Measurements from ENCODE around the gene SNURF. TPM values are rescaled to one million over a fixed set of nuclear protein-coding genes. Genes with fewer than 3 reads are reported as not detected.

Gene SNURF
- total and polyA plus RNA-seq, 4 donors, result 2.7 to 13.7 (median 4.4) TPM

GRCh38 chr15:24944954-24945353 is 9.8 kb upstream of the SNURF start (continued):
- TF ChIP-seq GABPA (IDR thresholded peaks at IDR 0.05 in 1 of 2, conservative IDR thresholded peaks at IDR 0.05 in 1 of 2), result no peak

- no peak for TF ChIP-seq JUND (IDR thresholded peaks at IDR 0.05)
- no peak for TF ChIP-seq HNF4A (conservative IDR thresholded peaks at IDR 0.05)
- TF ChIP-seq, protein P1, sequence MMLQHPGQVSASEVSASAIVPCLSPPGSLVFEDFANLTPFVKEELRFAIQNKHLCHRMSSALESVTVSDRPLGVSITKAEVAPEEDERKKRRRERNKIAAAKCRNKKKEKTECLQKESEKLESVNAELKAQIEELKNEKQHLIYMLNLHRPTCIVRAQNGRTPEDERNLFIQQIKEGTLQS (IDR thresholded peaks at IDR 0.05), result no peak
- TF ChIP-seq, protein P2, sequence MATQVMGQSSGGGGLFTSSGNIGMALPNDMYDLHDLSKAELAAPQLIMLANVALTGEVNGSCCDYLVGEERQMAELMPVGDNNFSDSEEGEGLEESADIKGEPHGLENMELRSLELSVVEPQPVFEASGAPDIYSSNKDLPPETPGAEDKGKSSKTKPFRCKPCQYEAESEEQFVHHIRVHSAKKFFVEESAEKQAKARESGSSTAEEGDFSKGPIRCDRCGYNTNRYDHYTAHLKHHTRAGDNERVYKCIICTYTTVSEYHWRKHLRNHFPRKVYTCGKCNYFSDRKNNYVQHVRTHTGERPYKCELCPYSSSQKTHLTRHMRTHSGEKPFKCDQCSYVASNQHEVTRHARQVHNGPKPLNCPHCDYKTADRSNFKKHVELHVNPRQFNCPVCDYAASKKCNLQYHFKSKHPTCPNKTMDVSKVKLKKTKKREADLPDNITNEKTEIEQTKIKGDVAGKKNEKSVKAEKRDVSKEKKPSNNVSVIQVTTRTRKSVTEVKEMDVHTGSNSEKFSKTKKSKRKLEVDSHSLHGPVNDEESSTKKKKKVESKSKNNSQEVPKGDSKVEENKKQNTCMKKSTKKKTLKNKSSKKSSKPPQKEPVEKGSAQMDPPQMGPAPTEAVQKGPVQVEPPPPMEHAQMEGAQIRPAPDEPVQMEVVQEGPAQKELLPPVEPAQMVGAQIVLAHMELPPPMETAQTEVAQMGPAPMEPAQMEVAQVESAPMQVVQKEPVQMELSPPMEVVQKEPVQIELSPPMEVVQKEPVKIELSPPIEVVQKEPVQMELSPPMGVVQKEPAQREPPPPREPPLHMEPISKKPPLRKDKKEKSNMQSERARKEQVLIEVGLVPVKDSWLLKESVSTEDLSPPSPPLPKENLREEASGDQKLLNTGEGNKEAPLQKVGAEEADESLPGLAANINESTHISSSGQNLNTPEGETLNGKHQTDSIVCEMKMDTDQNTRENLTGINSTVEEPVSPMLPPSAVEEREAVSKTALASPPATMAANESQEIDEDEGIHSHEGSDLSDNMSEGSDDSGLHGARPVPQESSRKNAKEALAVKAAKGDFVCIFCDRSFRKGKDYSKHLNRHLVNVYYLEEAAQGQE (IDR thresholded peaks at IDR 0.05), result no peak
- TF ChIP-seq, protein P3, sequence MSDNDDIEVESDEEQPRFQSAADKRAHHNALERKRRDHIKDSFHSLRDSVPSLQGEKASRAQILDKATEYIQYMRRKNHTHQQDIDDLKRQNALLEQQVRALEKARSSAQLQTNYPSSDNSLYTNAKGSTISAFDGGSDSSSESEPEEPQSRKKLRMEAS (IDR thresholded peaks at IDR 0.05), result no peak
- no peak for TF ChIP-seq GABPA (IDR thresholded peaks at IDR 0.05 in 1 of 2, conservative IDR thresholded peaks at IDR 0.05 in 1 of 2)
- no peak overlapping the region for H3K4me3 ChIP-seq (ENCODE audit: low read depth in 1 of 3, low read length in 3 of 3)
- no peak overlapping the region for H3K9ac ChIP-seq (ENCODE audit: low read depth in 1 of 2, low read length in 2 of 2)
- no peaks in the 10 kb centered on the region for H3K4me1 ChIP-seq (ENCODE audit: control insufficient read depth in 4 of 4, insufficient read depth in 4 of 4, low read length in 3 of 4)
- no peaks in the 10 kb centered on the region for H3K36me3 ChIP-seq (ENCODE audit: control insufficient read depth in 4 of 4, insufficient read depth in 3 of 4, low read depth in 1 of 4, low read length in 3 of 4)
- H3K9me3 ChIP-seq (ENCODE audit: control insufficient read depth in 4 of 4, low read length in 3 of 4), result peaks cover 0 to 3% (median 0%) of the 10 kb centered on the region in 4 donors
- no peak overlapping the region for H3K27ac ChIP-seq (ENCODE audit: low read depth in 1 of 2, low read length in 2 of 2)
- DNase-seq (ENCODE audit: low spot score), result no peak
- no peaks in the 10 kb centered on the region for H3K27me3 ChIP-seq (ENCODE audit: control insufficient read depth in 4 of 4, insufficient read depth in 4 of 4, low read length in 3 of 4)
- 83% methylated on average over 1 of the region's 1 CpG for WGBS
Observed at GRCh38 chr15:24945711-24946110, 9.1 kb upstream of the SNURF start.

GRCh38 chr15:24948495-24948894 is 6.3 kb upstream of the SNURF start:
- Histone ChIP-seq H3K4me1 (ENCODE audit: control insufficient read depth in 4 of 4, insufficient read depth in 4 of 4, low read length in 3 of 4) (no peaks in the 10 kb centered on the region), H3K4me3 (ENCODE audit: low read depth in 1 of 3, low read length in 3 of 3) (no peak overlapping the region), H3K27ac (ENCODE audit: low read depth in 1 of 2, low read length in 2 of 2) (no peak overlapping the region), H3K36me3 (ENCODE audit: control insufficient read depth in 4 of 4, insufficient read depth in 3 of 4, low read depth in 1 of 4, low read length in 3 of 4) (no peaks in the 10 kb centered on the region), H3K9ac (ENCODE audit: low read depth in 1 of 2, low read length in 2 of 2) (no peak overlapping the region), H3K27me3 (ENCODE audit: control insufficient read depth in 4 of 4, insufficient read depth in 4 of 4, low read length in 3 of 4) (no peaks in the 10 kb centered on the region), H3K9me3 (ENCODE audit: control insufficient read depth in 4 of 4, low read length in 3 of 4) (no peaks in the 10 kb centered on the region)
- DNase-seq (ENCODE audit: low spot score), result no peak
- TF ChIP-seq HNF4G (IDR thresholded peaks at IDR 0.05) (no peak), SP1 (IDR thresholded peaks at IDR 0.05) (no peak), EGR1 (IDR thresholded peaks at IDR 0.05; ENCODE audit: low read depth in 2 of 2) (no peak), JUND (IDR thresholded peaks at IDR 0.05) (no peak), TAF1 (conservative IDR thresholded peaks at IDR 0.05) (no peak)
- 65% methylated on average over 3 of the region's 3 CpGs for WGBS

DNA sequence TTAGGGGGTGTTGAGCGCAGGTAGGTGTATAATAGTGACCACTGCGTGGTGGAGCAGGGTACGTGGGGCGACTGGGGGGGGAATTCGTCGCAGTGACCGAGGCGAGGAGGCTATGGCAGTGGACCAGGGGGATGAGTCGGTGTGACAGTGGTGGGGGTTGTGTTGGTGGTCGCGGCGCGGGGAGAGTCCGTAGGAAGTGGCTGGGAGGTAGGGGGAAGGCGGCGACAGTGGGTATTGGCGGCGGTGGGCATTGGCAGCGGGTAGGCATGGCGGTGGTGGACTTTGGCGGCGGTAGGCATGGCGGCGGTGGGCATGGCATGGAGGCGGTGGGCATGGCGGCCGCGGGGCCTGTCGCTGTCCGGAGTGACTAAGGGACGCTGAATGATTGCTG is 739 bp downstream of the SNURF start:
- TF ChIP-seq JUND (IDR thresholded peaks at IDR 0.05), result no peak
- no peak for TF ChIP-seq EGR1 (IDR thresholded peaks at IDR 0.05; ENCODE audit: low read depth in 2 of 2)
- TF ChIP-seq, protein P3 (IDR thresholded peaks at IDR 0.05), result no peak
- no peak for TF ChIP-seq RXRA (IDR thresholded peaks at IDR 0.05)
- no peak for TF ChIP-seq ZBTB33 (IDR thresholded peaks at IDR 0.05)
- TF ChIP-seq, protein P2 (IDR thresholded peaks at IDR 0.05), result no peak
- no peak for TF ChIP-seq FOXA2 (IDR thresholded peaks at IDR 0.05)
- no peak for TF ChIP-seq SP1 (IDR thresholded peaks at IDR 0.05)
- TF ChIP-seq TAF1 (conservative IDR thresholded peaks at IDR 0.05), result no peak
- Histone ChIP-seq H3K9me3 (ENCODE audit: control insufficient read depth in 4 of 4, low read length in 3 of 4) (no peaks in the 10 kb centered on the region), H3K4me3 (ENCODE audit: low read depth in 1 of 3, low read length in 3 of 3) (peak overlapping the region; percentile 52 to 93 (median 92)), H3K27me3 (ENCODE audit: control insufficient read depth in 4 of 4, insufficient read depth in 4 of 4, low read length in 3 of 4) (no peaks in the 10 kb centered on the region), H3K9ac (ENCODE audit: low read depth in 1 of 2, low read length in 2 of 2) (peak overlapping the region; percentile 62 to 84), H3K36me3 (ENCODE audit: control insufficient read depth in 4 of 4, insufficient read depth in 3 of 4, low read depth in 1 of 4, low read length in 3 of 4) (no peaks in the 10 kb centered on the region), H3K4me1 (ENCODE audit: control insufficient read depth in 4 of 4, insufficient read depth in 4 of 4, low read length in 3 of 4) (peaks cover 0 to 13% (median 5%) of the 10 kb centered on the region in 4 donors), H3K27ac (ENCODE audit: low read depth in 1 of 2, low read length in 2 of 2) (peak overlapping the region; percentile 72 to 84)
- peak; percentile 35 for DNase-seq (ENCODE audit: low spot score)
- WGBS, result 50% methylated on average over 31 of the region's 31 CpGs
